Endothelial cell of umbilical vein (primary cell): ENCODE results near the gene DAAM1.

ENCODE experiments used
- JUN ChIP-seq: IDR thresholded peaks from 2 replicates; pipeline ENCODE4 v1.6.1; 2011; ENCODE audit warnings: borderline replicate concordance, low read depth; ENCODE audit not compliant: insufficient read length, insufficient read depth
- POLR2A ChIP-seq: IDR thresholded peaks from 2 replicates; pipeline ENCODE4 v1.6.1; 2012; ENCODE audit warnings: low read depth, mild to moderate bottlenecking, control low read depth, low read length
- POLR2AphosphoS5 ChIP-seq: IDR thresholded peaks from 2 replicates; pipeline ENCODE4 v1.6.1; 2012; ENCODE audit warnings: low read depth, mild to moderate bottlenecking, control low read depth, low read length, moderate library complexity; ENCODE audit not compliant: insufficient read depth
- TF ChIP-seq, protein P1 (sequence below), 2 donors: IDR thresholded peaks; 1 replicate in 1 of 2; 2 replicates in 1 of 2; pipeline ENCODE4 v1.5.1; 2011; ENCODE audit warnings: low read length in 2 of 2, mild to moderate bottlenecking in 2 of 2, moderate library complexity in 2 of 2, control low read depth in 1 of 2, inconsistent platforms in 1 of 2, low read depth in 1 of 2; ENCODE audit not compliant: insufficient read depth in 1 of 2; ENCODE audit errors: extremely low read depth in 1 of 2

DNA sequence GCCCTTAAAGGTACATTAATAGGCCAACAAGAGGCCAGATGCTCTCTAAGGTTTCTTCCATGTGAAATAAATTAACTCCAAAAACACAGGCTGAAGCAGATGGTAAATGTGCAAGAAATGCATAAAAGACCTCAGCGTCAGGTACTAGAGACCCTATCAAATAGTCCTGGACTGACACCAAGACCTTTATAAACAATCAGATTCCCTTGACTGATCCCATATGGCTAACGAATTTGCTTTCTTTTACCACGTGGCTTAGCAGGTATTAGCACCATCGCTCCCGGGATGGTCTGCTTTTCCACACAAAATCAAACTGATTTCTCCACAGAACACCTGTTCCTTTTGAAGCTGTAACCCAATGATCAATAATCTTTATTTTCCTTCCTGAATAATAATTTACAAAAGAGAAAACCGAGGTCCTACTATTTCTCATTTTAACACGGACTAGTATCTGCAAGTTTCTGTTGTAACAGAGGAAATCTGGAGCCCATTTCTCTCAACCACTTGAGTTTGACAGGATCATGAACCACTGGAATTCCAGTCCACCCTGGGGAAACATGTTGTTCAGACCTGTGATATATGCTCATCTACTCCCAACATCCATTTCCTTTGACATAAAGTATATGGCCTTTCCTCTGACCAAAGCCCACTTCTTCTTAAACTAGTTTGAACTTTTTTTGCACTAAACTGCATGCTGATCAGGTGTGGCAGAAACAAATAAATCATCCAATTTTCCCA, 48.2 kb upstream of the DAAM1 start:
- no peak for TF ChIP-seq JUN
- no peak for TF ChIP-seq POLR2A
- TF ChIP-seq, protein P1, sequence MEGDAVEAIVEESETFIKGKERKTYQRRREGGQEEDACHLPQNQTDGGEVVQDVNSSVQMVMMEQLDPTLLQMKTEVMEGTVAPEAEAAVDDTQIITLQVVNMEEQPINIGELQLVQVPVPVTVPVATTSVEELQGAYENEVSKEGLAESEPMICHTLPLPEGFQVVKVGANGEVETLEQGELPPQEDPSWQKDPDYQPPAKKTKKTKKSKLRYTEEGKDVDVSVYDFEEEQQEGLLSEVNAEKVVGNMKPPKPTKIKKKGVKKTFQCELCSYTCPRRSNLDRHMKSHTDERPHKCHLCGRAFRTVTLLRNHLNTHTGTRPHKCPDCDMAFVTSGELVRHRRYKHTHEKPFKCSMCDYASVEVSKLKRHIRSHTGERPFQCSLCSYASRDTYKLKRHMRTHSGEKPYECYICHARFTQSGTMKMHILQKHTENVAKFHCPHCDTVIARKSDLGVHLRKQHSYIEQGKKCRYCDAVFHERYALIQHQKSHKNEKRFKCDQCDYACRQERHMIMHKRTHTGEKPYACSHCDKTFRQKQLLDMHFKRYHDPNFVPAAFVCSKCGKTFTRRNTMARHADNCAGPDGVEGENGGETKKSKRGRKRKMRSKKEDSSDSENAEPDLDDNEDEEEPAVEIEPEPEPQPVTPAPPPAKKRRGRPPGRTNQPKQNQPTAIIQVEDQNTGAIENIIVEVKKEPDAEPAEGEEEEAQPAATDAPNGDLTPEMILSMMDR (IDR thresholded peaks at IDR 0.05; ENCODE audit: extremely low read depth in 1 of 2, insufficient read depth in 1 of 2, low read depth in 1 of 2, low read length in 2 of 2) = no peak
- TF ChIP-seq POLR2AphosphoS5 = no peak
